ENCODE measurements around the gene HOXC10. TPM values are rescaled to one million over a fixed set of nuclear protein-coding genes. Genes with fewer than 3 reads are reported as not detected.

The HOXC10 gene
- total and polyA plus RNA-seq, 2 donors (not counting 1 experiment from before 2014, with no cell fraction given) = not detected

GRCh38 chr12:54037360-54038283 lies 52.7 kb downstream of the HOXC10 start:
- peaks cover 75% of the 10 kb centered on the region for H3K27me3 Mint-ChIP-seq
- H3K4me1 ChIP-seq (ENCODE audit: control insufficient read depth in 2 of 2, insufficient read depth in 2 of 2, low read length in 2 of 2) = peaks cover 23 to 27% of the 10 kb centered on the region in 2 donors
- peaks cover 0 to 92% (median 60%) of the 10 kb centered on the region in 4 experiments for H3K27me3 ChIP-seq (replicated peaks in 1 of 4; ENCODE audit: control extremely low read depth in 1 of 4, control insufficient read depth in 3 of 4, insufficient read depth in 4 of 4, low read length in 3 of 4)
- no peak overlapping the region for H3K4me3 ChIP-seq (ENCODE audit: control extremely low read depth in 1 of 5, extremely low read depth in 1 of 5, insufficient read depth in 1 of 5, low read depth in 2 of 5, low read length in 4 of 5)
- WGBS (ENCODE audit: insufficient coverage) = no CpG with 5 or more reads among the region's 14 CpGs
- TF ChIP-seq EZH2 (IDR thresholded peaks at IDR 0.05; ENCODE audit: borderline replicate concordance, insufficient read depth, low read depth, low read length, poor library complexity, severe bottlenecking) (no peak), CTCF (IDR thresholded peaks at IDR 0.05) (no peak)
- H3K79me2 ChIP-seq (ENCODE audit: control insufficient read depth, insufficient read depth, low read length) = no peaks in the 10 kb centered on the region
- no peak overlapping the region for H3K9ac ChIP-seq (ENCODE audit: low read length)
- ATAC-seq (ENCODE audit: low read depth) (no peak), DNase-seq (no peak)
- H2AFZ ChIP-seq (ENCODE audit: insufficient read depth, low read depth, low read length, poor library complexity, severe bottlenecking) = no peak overlapping the region
- ChIA-PET CTCF (interaction anchor here (0.5 to 1.6 kb wide), 4 partner anchors 154 to 271 kb away, joined by 3 to 5 read pairs (median 4); no protein-coding TSS in a partner anchor), POLR2A (no interaction called here)
- H3K36me3 ChIP-seq (replicated peaks in 1 of 2; ENCODE audit: control extremely low read depth in 1 of 2, control insufficient read depth in 1 of 2, extremely low read depth in 1 of 2, insufficient read depth in 2 of 2, low read length in 1 of 2) = no peaks in the 10 kb centered on the region
- H3K4me1 Mint-ChIP-seq = peaks cover 17% of the 10 kb centered on the region
- intact Hi-C loops (cut with micrococcal nuclease) = no loop called here
- H3K4me2 ChIP-seq (replicated peaks; ENCODE audit: low read depth, low read length, poor library complexity, severe bottlenecking) = no peak overlapping the region
- no peaks in the 10 kb centered on the region for H4K20me1 ChIP-seq (ENCODE audit: control insufficient read depth, insufficient read depth, low read length, poor library complexity, severe bottlenecking)
- peaks cover 0 to 31% (median 4%) of the 10 kb centered on the region in 3 donors for H3K9me3 ChIP-seq (ENCODE audit: control extremely low read depth in 1 of 3, control insufficient read depth in 2 of 3, insufficient read depth in 1 of 3, low read length in 2 of 3)
- no peak overlapping the region for H3K27ac ChIP-seq (ENCODE audit: low read length in 2 of 2)
- no peak overlapping the region for H3K27ac Mint-ChIP-seq
- H3K9me3 Mint-ChIP-seq (ENCODE audit: insufficient read depth) = no peaks in the 10 kb centered on the region
- no peak overlapping the region for H3K4me3 Mint-ChIP-seq
